Liver (tissue), 9 donors: ENCODE data around the gene CCDC40. TPM values are rescaled to one million over a fixed set of nuclear protein-coding genes. Genes with fewer than 3 reads are reported as not detected.

Experiments
- DNase-seq: peaks from one replicate; pipeline ENCODE4 v3.0.0-alpha.2; 2017; ENCODE audit warnings: low spot score
- H3K27ac ChIP-seq, 2 donors: one replicate each; pipeline ENCODE4 v1.7.0; 2013; ENCODE audit warnings: inconsistent platforms in 2 of 2, low read length in 2 of 2, control low read depth in 1 of 2, low read depth in 1 of 2, mild to moderate bottlenecking in 1 of 2
- H3K27me3 ChIP-seq, 4 donors: one replicate each; pipeline versions ENCODE4 v1.6.1 to v1.7.0; 2013; ENCODE audit warnings: low read length in 3 of 4, inconsistent platforms in 1 of 4, mild to moderate bottlenecking in 1 of 4, moderate library complexity in 1 of 4; ENCODE audit not compliant: control insufficient read depth in 4 of 4, insufficient read depth in 4 of 4
- H3K36me3 ChIP-seq, 4 donors: one replicate each; pipeline versions ENCODE4 v1.6.1 to v1.7.0; 2013; ENCODE audit warnings: low read length in 3 of 4, mild to moderate bottlenecking in 3 of 4, low read depth in 1 of 4, moderate library complexity in 1 of 4; ENCODE audit not compliant: control insufficient read depth in 4 of 4, insufficient read depth in 3 of 4
- H3K4me1 ChIP-seq, 4 donors: one replicate each; pipeline versions ENCODE4 v1.6.1 to v1.7.0; 2013; ENCODE audit warnings: low read length in 3 of 4, mild to moderate bottlenecking in 3 of 4, moderate library complexity in 1 of 4; ENCODE audit not compliant: control insufficient read depth in 4 of 4, insufficient read depth in 4 of 4
- H3K4me3 ChIP-seq, 3 donors: one replicate each; pipeline versions ENCODE4 v1.6.1 to v1.7.0; 2013; ENCODE audit warnings: low read length in 3 of 3, control low read depth in 1 of 3, low read depth in 1 of 3, mild to moderate bottlenecking in 1 of 3
- H3K9ac ChIP-seq, 2 donors: one replicate each; pipeline ENCODE4 v1.7.0; 2013; ENCODE audit warnings: low read length in 2 of 2, mild to moderate bottlenecking in 2 of 2, moderate library complexity in 2 of 2, control low read depth in 1 of 2, low read depth in 1 of 2
- H3K9me3 ChIP-seq, 4 donors: one replicate each; pipeline versions ENCODE4 v1.6.1 to v1.7.0; 2013; ENCODE audit warnings: low read length in 3 of 4; ENCODE audit not compliant: control insufficient read depth in 4 of 4
- EGR1 ChIP-seq, 2 donors: IDR thresholded peaks; 2 replicates each; pipeline ENCODE4 v1.6.1; 2016 to 2018; ENCODE audit warnings: antibody characterized with exemption in 2 of 2, low read depth in 2 of 2
- FOXA1 ChIP-seq: IDR thresholded peaks from 2 replicates; pipeline ENCODE4 v1.6.1; 2016; ENCODE audit warnings: antibody characterized with exemption
- FOXA2 ChIP-seq: IDR thresholded peaks from 2 replicates; pipeline ENCODE4 v1.6.1; 2016; ENCODE audit warnings: antibody characterized with exemption
- GABPA ChIP-seq, 2 donors: IDR thresholded peaks in 1 of 2; conservative IDR thresholded peaks in 1 of 2; 2 replicates each; pipeline ENCODE4 v1.6.1; 2016; ENCODE audit warnings: antibody characterized with exemption in 2 of 2, mild to moderate bottlenecking in 1 of 2, moderate library complexity in 1 of 2
- HNF4A ChIP-seq, 2 donors: conservative IDR thresholded peaks; 2 replicates each; pipeline ENCODE4 v1.6.1; 2016; ENCODE audit warnings: antibody characterized with exemption in 2 of 2, mild to moderate bottlenecking in 2 of 2
- HNF4G ChIP-seq: IDR thresholded peaks from 2 replicates; pipeline ENCODE4 v1.6.1; 2016; ENCODE audit warnings: antibody characterized with exemption
- JUND ChIP-seq, 2 donors: IDR thresholded peaks; 2 replicates each; pipeline ENCODE4 v1.6.1; 2016; ENCODE audit warnings: antibody characterized with exemption in 2 of 2
- NR2F2 ChIP-seq: IDR thresholded peaks from 2 replicates; pipeline ENCODE4 v1.6.1; 2016; ENCODE audit warnings: antibody characterized with exemption
- RAD21 ChIP-seq, 2 donors: IDR thresholded peaks; 2 replicates each; pipeline ENCODE4 v1.6.1; 2016; ENCODE audit warnings: antibody characterized with exemption in 2 of 2, mild to moderate bottlenecking in 2 of 2
- RXRA ChIP-seq, 2 donors: IDR thresholded peaks; 2 replicates each; pipeline ENCODE4 v1.6.1; 2017 to 2018; ENCODE audit warnings: antibody characterized with exemption in 2 of 2, mild to moderate bottlenecking in 1 of 2
- SP1 ChIP-seq: IDR thresholded peaks from 2 replicates; pipeline ENCODE4 v1.6.1; 2018; ENCODE audit warnings: antibody characterized with exemption, mild to moderate bottlenecking
- TAF1 ChIP-seq: conservative IDR thresholded peaks from 2 replicates; pipeline ENCODE4 v1.6.1; 2016; ENCODE audit warnings: antibody characterized with exemption, mild to moderate bottlenecking
- YY1 ChIP-seq: IDR thresholded peaks from 2 replicates; pipeline ENCODE4 v1.6.1; 2016; ENCODE audit warnings: antibody characterized with exemption, mild to moderate bottlenecking
- WGBS: extraction: QIAGEN DNeasy Blood & Tissue Kit; methylation state at CpG from one replicate; pipeline ENCODE4 v1.1.7; 2013; 5-methylcytosine and 5-hydroxymethylcytosine counted together
- polyA plus RNA-seq, 2 donors: library from polyadenylated mRNA; stranded (reverse) in 1 of 2; unstranded in 1 of 2; fragments of 200-250 nt in 1 of 2; fragments of >200 nt in 1 of 2; fragmentation: Nextera tagmentation in 1 of 2; extraction: Ambion mirVana in 1 of 2; gene quantifications; one replicate each; pipeline versions ENCODE4 v1.2.1 to v1.2.3, GENCODE V29; 2013 to 2015
- total RNA-seq, 2 donors: library from RNA; depleted of rRNA; stranded (reverse); fragments of >200 nt; gene quantifications; one replicate each; pipeline ENCODE4 v1.2.3, GENCODE V29; 2014
- TF ChIP-seq, protein P1 (sequence below): IDR thresholded peaks from 2 replicates; pipeline ENCODE4 v1.6.1; 2016; ENCODE audit warnings: antibody characterized with exemption
- TF ChIP-seq, protein P2 (sequence below): IDR thresholded peaks from 2 replicates; pipeline ENCODE4 v1.6.1; 2016; ENCODE audit warnings: antibody characterized with exemption
- TF ChIP-seq, protein P3 (sequence below): fragments of 150-350 bp; IDR thresholded peaks from 2 replicates; pipeline ENCODE4 v1.5.1; 2017; ENCODE audit warnings: improper control_type of control experiment, low read depth, low read length; ENCODE audit not compliant: missing input control
- TF ChIP-seq, protein P4 (sequence below): IDR thresholded peaks from 2 replicates; pipeline ENCODE4 v1.6.1; 2016; ENCODE audit warnings: antibody characterized with exemption
- TF ChIP-seq, protein P5 (sequence below): IDR thresholded peaks from 2 replicates; pipeline ENCODE4 v1.6.1; 2016; ENCODE audit warnings: antibody characterized with exemption, mild to moderate bottlenecking
- donor health status: healthy.
- donor health status: healthy.
- donor health status: healthy.
- donor health status: healthy.
- donor health status: healthy.

The CCDC40 gene
- total and polyA plus RNA-seq, 4 donors: 0.60 to 3.0 (median 1.4) TPM

DNA sequence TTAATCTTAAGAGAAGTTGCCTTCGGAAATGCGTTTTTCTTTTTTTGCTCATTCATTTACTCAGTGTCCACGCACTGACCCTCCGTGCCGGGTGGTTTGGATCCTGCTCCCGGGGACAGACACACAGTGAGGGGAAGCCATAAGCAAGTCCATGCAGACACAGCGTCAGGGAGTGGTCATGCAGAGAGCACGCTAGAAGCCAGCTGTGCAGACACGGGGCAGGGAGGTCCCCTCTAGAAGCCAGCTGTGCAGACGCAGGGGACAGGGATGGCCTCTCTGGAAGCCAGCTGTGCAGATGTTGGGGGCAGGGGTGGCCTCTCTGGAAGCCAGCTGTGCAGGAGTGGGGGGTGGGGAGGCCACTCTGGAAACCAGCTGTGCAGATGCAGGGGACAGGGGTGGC lies 69.7 kb downstream of the CCDC40 start:
- H3K36me3 ChIP-seq: no peaks in the 10 kb centered on the region
- no peak overlapping the region for H3K9ac ChIP-seq
- TF ChIP-seq NR2F2: no peak
- TF ChIP-seq HNF4A (conservative IDR thresholded peaks at IDR 0.05): no peak
- no peak for TF ChIP-seq GABPA (IDR thresholded peaks at IDR 0.05 in 1 of 2, conservative IDR thresholded peaks at IDR 0.05 in 1 of 2)
- no peak for TF ChIP-seq EGR1 (IDR thresholded peaks at IDR 0.05; ENCODE audit: low read depth in 2 of 2)
- no peak for TF ChIP-seq RAD21 (IDR thresholded peaks at IDR 0.05)
- TF ChIP-seq, protein P1, sequence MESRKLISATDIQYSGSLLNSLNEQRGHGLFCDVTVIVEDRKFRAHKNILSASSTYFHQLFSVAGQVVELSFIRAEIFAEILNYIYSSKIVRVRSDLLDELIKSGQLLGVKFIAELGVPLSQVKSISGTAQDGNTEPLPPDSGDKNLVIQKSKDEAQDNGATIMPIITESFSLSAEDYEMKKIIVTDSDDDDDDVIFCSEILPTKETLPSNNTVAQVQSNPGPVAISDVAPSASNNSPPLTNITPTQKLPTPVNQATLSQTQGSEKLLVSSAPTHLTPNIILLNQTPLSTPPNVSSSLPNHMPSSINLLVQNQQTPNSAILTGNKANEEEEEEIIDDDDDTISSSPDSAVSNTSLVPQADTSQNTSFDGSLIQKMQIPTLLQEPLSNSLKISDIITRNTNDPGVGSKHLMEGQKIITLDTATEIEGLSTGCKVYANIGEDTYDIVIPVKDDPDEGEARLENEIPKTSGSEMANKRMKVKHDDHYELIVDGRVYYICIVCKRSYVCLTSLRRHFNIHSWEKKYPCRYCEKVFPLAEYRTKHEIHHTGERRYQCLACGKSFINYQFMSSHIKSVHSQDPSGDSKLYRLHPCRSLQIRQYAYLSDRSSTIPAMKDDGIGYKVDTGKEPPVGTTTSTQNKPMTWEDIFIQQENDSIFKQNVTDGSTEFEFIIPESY: no peak
- no peak for TF ChIP-seq FOXA1
- no peak for TF ChIP-seq YY1
- no peak for TF ChIP-seq SP1
- TF ChIP-seq TAF1: no peak
- TF ChIP-seq, protein P2, sequence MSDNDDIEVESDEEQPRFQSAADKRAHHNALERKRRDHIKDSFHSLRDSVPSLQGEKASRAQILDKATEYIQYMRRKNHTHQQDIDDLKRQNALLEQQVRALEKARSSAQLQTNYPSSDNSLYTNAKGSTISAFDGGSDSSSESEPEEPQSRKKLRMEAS: no peak
- TF ChIP-seq JUND (IDR thresholded peaks at IDR 0.05): no peak
- H3K27me3 ChIP-seq: no peaks in the 10 kb centered on the region
- H3K4me3 ChIP-seq: no peak overlapping the region
- peaks cover 0 to 12% (median 8%) of the 10 kb centered on the region in 4 donors for H3K4me1 ChIP-seq
- DNase-seq: no peak
- H3K27ac ChIP-seq: no peak overlapping the region
- 85% methylated on average over 10 of the region's 10 CpGs for WGBS
- H3K9me3 ChIP-seq: no peaks in the 10 kb centered on the region

DNA sequence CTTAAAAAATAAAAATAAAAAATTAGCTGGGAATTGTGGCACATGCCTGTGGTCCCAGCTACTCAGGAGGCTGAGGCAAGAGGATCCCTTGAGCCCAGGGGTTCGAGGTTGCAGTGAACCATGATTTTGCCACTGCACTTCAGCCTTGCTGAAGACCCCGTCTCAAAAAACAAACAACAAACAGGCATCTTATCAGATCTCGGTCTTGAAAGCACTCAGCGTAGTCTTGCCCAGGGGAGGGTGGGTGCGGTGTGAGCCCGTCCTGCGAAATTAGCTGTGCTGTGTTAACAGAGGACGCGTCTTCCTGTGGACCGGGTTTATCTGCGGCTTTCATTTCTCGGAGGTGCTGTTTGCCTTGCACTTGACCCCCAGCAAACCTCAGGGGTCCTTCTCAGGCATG lies 70.3 kb downstream of the CCDC40 start:
- Histone ChIP-seq H3K9ac (no peak overlapping the region), H3K4me1 (peaks cover 0 to 10% (median 7%) of the 10 kb centered on the region in 4 donors), H3K27me3 (no peaks in the 10 kb centered on the region), H3K4me3 (no peak overlapping the region), H3K36me3 (no peaks in the 10 kb centered on the region), H3K27ac (no peak overlapping the region), H3K9me3 (no peaks in the 10 kb centered on the region)
- no peak for TF ChIP-seq SP1
- TF ChIP-seq EGR1 (IDR thresholded peaks at IDR 0.05; ENCODE audit: low read depth in 2 of 2): no peak
- TF ChIP-seq, protein P3, sequence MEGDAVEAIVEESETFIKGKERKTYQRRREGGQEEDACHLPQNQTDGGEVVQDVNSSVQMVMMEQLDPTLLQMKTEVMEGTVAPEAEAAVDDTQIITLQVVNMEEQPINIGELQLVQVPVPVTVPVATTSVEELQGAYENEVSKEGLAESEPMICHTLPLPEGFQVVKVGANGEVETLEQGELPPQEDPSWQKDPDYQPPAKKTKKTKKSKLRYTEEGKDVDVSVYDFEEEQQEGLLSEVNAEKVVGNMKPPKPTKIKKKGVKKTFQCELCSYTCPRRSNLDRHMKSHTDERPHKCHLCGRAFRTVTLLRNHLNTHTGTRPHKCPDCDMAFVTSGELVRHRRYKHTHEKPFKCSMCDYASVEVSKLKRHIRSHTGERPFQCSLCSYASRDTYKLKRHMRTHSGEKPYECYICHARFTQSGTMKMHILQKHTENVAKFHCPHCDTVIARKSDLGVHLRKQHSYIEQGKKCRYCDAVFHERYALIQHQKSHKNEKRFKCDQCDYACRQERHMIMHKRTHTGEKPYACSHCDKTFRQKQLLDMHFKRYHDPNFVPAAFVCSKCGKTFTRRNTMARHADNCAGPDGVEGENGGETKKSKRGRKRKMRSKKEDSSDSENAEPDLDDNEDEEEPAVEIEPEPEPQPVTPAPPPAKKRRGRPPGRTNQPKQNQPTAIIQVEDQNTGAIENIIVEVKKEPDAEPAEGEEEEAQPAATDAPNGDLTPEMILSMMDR: no peak
- no peak for TF ChIP-seq RXRA (IDR thresholded peaks at IDR 0.05)
- no peak for TF ChIP-seq TAF1
- TF ChIP-seq, protein P1: no peak
- TF ChIP-seq GABPA (IDR thresholded peaks at IDR 0.05 in 1 of 2, conservative IDR thresholded peaks at IDR 0.05 in 1 of 2): no peak
- no peak for TF ChIP-seq YY1
- TF ChIP-seq FOXA1: no peak
- no peak for TF ChIP-seq FOXA2
- no peak for TF ChIP-seq HNF4A (conservative IDR thresholded peaks at IDR 0.05)
- TF ChIP-seq, protein P4, sequence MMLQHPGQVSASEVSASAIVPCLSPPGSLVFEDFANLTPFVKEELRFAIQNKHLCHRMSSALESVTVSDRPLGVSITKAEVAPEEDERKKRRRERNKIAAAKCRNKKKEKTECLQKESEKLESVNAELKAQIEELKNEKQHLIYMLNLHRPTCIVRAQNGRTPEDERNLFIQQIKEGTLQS: no peak
- TF ChIP-seq RAD21 (IDR thresholded peaks at IDR 0.05): no peak
- TF ChIP-seq, protein P2: no peak
- TF ChIP-seq JUND (IDR thresholded peaks at IDR 0.05): no peak
- TF ChIP-seq, protein P5, sequence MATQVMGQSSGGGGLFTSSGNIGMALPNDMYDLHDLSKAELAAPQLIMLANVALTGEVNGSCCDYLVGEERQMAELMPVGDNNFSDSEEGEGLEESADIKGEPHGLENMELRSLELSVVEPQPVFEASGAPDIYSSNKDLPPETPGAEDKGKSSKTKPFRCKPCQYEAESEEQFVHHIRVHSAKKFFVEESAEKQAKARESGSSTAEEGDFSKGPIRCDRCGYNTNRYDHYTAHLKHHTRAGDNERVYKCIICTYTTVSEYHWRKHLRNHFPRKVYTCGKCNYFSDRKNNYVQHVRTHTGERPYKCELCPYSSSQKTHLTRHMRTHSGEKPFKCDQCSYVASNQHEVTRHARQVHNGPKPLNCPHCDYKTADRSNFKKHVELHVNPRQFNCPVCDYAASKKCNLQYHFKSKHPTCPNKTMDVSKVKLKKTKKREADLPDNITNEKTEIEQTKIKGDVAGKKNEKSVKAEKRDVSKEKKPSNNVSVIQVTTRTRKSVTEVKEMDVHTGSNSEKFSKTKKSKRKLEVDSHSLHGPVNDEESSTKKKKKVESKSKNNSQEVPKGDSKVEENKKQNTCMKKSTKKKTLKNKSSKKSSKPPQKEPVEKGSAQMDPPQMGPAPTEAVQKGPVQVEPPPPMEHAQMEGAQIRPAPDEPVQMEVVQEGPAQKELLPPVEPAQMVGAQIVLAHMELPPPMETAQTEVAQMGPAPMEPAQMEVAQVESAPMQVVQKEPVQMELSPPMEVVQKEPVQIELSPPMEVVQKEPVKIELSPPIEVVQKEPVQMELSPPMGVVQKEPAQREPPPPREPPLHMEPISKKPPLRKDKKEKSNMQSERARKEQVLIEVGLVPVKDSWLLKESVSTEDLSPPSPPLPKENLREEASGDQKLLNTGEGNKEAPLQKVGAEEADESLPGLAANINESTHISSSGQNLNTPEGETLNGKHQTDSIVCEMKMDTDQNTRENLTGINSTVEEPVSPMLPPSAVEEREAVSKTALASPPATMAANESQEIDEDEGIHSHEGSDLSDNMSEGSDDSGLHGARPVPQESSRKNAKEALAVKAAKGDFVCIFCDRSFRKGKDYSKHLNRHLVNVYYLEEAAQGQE: no peak
- TF ChIP-seq HNF4G: no peak
- WGBS: 86% methylated on average over 12 of the region's 12 CpGs
- DNase-seq: no peak
